HG02642 (cell line): Measurements from ENCODE around the gene SH3RF3.
"Not testable (repeated sequence)": the region's sequence is repeated elsewhere in the genome, so short reads cannot be mapped to it uniquely, and the experiment has no call there.

Source experiments
- ATAC-seq: cut with Tn5 transposase; IDR thresholded peaks from one replicate; pipeline ENCODE4 v1.9.1; 2021; ENCODE audit warnings: mild to moderate bottlenecking; ENCODE audit not compliant: unreplicated experiment, poor library complexity

The SH3RF3 gene

DNA sequence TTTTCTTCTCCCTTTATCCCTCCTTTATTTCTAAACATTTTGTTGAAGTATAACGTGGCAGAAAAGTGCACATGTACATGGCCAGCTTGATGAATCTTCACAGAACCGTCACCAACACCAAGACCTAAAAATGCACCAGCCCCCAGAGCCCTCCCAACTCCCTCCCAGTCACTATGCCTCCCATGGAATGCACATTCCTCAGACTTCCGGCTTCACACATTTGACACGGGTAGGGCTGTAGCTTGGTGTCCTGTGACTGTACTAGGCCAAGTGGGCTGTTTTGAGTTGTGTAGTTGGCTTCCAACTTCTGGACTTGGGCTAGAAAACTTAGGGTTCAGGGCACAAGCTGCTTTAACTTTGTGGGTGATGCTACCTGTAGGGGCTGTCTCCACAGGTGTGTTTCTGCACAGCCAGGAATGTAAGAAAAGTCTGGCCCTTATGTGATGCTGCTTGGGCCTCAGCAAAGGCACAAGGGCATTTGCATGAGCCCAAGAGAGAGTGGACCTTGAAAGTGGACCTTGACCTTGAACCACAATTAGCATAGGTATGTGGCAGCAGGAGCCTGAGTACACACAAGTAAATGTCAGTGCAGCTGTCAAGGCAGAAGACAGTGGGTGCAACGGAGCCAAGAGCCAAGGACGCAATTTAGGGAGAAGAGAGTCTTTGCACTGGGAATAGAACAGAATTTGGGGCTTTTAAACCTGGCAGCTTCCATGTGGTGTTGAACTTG lies 406.4 kb downstream of the SH3RF3 start:
- ATAC-seq, result no peak

DNA sequence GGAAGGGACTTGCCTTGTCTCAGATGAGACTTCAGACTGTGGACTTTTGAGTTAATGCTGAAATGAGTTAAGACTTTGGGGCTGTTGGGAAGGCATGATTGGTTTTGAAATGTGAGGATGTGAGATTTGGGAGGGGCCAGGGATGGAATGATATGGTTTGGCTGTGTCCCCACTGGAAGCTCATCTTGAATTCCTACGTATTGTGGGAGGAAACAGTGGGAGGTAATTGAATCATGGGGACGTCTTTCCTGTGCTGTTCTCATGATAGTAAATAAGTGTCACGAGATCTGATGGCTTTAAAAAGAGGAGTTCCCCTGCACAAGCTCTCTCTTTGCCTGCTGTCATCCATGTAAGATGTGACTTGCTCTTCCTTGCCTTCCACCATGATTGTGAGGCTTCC lies 407.6 kb downstream of the SH3RF3 start:
- not testable (repeated sequence) for ATAC-seq

DNA sequence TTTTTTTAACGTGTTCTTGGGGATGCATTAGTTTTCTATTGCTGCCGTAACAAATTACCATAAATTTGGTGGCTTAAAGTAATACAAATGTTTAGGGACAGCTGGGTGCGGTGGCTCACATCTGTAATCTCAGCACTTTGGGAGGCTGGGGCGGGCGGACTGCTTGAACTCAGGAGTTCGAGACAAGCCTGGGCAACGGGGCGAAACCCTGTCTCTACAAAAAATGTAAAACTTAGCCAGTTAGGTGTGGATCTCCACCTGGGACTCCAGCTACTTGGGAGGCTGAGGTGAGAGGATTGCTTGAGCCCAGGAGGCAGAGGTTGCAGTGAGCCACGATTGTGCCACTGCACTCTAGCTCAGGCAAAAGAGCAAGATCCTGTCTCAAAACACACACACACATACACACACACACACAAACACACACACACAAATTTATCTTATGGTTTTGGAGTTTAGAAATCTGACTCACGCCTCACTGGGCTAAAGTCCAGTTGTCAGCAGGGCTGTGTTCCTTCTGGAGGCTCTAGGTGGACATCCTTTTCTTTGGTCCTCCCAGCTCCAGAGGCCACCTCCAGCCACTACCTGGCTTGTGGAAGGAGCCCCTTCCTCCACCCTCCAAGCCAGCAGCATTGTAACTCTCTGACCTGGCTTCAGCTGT lies 408.7 kb downstream of the SH3RF3 start:
- no peak for ATAC-seq

DNA sequence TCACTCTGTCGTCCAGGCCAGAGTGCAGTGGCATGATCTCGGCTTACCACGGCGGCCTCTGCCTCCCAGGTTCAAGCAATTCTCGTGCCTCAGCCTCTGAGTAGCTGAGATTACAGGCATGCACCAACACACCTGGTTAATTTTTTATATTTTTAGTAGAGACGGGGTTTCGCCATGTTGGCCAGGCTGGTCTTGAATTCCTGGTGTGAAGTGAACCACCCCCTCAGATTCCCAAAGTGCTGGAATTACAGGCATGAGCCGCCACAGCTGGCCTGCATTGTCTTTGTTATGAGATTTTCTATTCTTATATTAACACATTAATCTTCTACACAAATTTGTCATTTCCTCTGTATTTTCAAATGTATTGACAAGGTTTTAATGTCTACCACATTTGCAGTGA lies 409.5 kb downstream of the SH3RF3 start:
- no peak for ATAC-seq

DNA sequence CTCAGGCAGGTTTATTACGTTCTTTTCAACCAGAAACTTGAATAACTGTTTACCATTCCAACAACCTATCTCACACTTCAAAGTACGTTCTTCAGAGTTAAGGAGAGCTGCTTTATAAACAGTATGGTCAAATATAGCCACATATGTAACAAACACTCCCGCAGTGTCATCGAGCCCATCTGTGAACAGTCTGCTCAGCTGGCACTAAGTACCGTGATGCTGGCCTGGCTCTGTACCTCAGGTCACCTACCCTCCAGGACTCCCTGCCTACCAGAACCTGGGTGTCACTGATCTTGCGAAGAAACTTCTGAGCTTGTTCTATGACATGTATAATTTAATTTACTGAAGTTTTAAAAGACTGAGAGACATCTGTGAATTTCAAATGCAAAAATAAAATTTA lies 413.4 kb downstream of the SH3RF3 start:
- ATAC-seq, result no peak

DNA sequence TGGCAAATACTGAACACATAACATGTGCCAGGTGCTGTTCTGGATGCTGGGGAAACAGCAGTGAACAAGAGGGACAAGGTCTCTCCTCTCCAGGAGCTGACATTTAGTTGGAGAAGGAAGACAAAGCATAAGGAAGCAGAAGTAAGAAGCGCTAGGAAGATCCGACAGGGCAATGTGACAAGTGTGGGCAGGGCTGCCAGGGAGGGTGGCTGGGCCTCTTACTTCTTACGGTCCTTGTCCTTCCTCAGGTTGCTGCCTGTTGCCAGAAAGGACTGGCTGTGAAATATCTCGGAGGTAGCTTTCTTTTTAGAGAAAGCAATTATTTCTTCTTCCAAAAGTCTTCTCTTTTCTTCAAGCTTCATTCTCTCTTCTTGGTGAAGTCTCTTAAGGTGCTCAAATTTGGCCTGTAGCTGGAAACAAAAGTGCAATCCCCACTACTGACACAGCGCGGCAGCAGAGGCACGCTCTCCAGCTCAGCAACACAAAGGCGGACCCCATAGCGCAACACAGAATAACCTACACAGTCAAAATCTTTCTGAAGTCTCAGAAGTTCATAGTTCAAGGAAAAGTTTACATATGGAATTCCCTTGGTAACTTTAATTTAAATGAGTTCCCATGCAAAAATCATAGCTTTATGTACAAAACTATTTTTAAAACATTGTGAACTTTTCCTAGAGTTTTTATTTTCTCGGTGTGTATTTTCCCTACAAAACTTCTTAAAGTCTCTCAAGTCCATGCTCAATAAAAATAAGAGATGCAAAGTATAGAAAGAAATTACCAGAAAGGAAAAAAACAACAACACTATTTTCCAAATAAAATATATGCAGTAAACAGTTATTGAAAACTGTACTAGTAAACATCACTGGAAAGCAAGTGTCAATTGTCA lies 417.1 kb downstream of the SH3RF3 start:
- peak; percentile 74 for ATAC-seq

DNA sequence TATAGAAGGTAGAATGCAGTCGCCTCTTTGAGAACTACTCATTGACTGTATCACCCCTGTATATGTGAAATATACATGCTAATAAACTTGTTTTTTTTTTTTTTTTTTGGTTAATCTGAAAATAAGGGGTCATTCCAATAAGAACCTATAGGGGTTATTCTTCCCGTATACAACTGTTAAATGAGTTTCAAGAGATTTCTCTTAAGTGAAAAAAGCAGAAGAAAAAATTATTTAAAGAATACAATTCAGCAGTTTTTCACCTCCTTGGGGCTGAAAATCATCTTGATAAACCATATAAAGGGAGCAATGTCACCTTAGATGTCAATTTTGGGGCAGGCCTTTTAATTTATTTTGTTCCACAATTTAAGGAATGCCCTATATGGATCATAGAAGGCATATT lies 418.3 kb downstream of the SH3RF3 start:
- no peak for ATAC-seq

DNA sequence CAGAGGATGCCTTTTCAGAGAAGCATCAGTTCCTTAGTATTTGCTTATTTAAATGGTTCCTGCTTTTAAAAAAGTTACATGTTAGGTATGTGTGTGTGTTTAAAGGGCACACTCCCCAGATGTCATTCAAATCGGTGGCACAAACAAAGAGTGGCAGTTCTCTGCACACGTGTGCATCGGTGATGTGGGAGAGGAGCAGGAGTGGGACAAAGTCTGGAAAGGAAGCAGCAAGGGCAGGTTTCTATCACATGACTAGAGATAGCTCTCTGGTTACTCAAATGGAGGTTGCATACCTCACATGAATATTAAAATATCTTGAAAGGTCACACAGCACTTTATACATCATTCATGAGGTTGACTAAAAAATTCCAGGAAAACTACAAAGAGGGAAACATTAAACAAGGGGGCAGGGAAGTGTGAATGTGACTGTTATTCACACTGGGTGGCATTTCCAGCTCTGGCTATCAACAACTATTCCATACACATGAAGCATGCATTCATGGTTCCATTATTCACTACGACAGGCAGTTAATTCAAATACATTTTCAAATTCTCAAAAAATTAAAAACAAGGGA lies 420.1 kb downstream of the SH3RF3 start:
- no peak for ATAC-seq
